ENCODE data around the gene C9.

The C9 gene

GRCh38 chr5:39371367-39371635 is 7.0 kb upstream of the C9 start:
- H3K36me3 ChIP-seq (ENCODE audit: insufficient read depth, low read length) = peaks cover 57% of the 10 kb centered on the region
- no peaks in the 10 kb centered on the region for H3K4me1 ChIP-seq (ENCODE audit: control insufficient read depth, insufficient read depth, low read length)
- no peaks in the 10 kb centered on the region for H3K9me3 ChIP-seq (replicated peaks; ENCODE audit: low read length)
- H3K27me3 ChIP-seq (ENCODE audit: control insufficient read depth, insufficient read depth, low read length) = no peaks in the 10 kb centered on the region
- H3K9ac ChIP-seq (ENCODE audit: low read depth, low read length) = no peak overlapping the region
- no peak overlapping the region for H3K4me2 ChIP-seq (ENCODE audit: low read length)
- no peak overlapping the region for H3K4me3 ChIP-seq (ENCODE audit: low read length)

GRCh38 chr5:39370555-39371366 is 6.5 kb upstream of the C9 start:
- H3K4me3 ChIP-seq (ENCODE audit: low read length) = no peak overlapping the region
- no peaks in the 10 kb centered on the region for H3K9me3 ChIP-seq (replicated peaks; ENCODE audit: low read length)
- H3K36me3 ChIP-seq (ENCODE audit: insufficient read depth, low read length) = peaks cover 53% of the 10 kb centered on the region
- H3K27me3 ChIP-seq (ENCODE audit: control insufficient read depth, insufficient read depth, low read length) = no peaks in the 10 kb centered on the region
- H3K9ac ChIP-seq (ENCODE audit: low read depth, low read length) = no peak overlapping the region
- no peak overlapping the region for H3K4me2 ChIP-seq (ENCODE audit: low read length)
- H3K4me1 ChIP-seq (ENCODE audit: control insufficient read depth, insufficient read depth, low read length) = no peaks in the 10 kb centered on the region

DNA sequence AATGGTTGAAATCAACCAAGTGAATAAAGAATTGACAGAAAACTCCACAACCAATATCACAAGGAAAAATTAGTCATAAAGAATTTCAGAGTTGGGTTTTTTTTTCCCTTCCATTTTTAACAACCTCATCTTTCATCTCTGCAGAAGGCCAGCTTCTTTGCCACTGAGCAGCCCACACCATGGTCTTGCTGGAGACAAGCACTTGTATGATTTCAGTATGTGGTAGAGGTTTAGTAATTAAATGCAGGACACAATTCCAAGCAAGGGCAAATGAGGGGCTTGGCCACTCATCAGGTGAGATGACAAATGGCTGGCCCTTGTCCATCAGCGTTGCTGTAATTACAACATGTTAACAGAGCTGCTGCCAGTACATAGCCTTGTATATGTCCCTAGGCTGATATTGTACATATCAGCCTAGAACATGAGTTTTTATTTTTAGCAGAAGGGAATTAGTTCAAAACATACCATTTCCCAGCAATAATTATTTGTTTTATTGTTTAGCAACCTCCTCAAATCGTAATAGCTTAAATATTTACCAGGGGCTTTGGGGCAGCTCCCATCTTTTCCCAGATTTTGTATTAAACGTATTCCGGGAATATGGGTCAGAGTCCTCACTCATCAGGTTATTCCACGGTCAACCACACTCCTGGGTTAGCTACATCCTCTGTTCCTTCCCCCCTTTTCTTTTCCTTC is 5.0 kb upstream of the C9 start:
- H3K4me1 ChIP-seq (ENCODE audit: control insufficient read depth, insufficient read depth, low read length) = no peaks in the 10 kb centered on the region
- no peaks in the 10 kb centered on the region for H3K9me3 ChIP-seq (replicated peaks; ENCODE audit: low read length)
- no peak overlapping the region for H3K9ac ChIP-seq (ENCODE audit: low read depth, low read length)
- no peaks in the 10 kb centered on the region for H3K27me3 ChIP-seq (ENCODE audit: control insufficient read depth, insufficient read depth, low read length)
- H3K4me3 ChIP-seq (ENCODE audit: low read length) = no peak overlapping the region
- H3K36me3 ChIP-seq (ENCODE audit: insufficient read depth, low read length) = peaks cover 39% of the 10 kb centered on the region
- no peak overlapping the region for H3K4me2 ChIP-seq (ENCODE audit: low read length)

- Histone ChIP-seq H3K4me1 (ENCODE audit: control insufficient read depth, insufficient read depth, low read length) (no peaks in the 10 kb centered on the region), H3K36me3 (ENCODE audit: insufficient read depth, low read length) (peaks cover 27% of the 10 kb centered on the region), H3K9me3 (replicated peaks; ENCODE audit: low read length) (no peaks in the 10 kb centered on the region), H3K9ac (ENCODE audit: low read depth, low read length) (no peak overlapping the region), H3K27me3 (ENCODE audit: control insufficient read depth, insufficient read depth, low read length) (no peaks in the 10 kb centered on the region), H3K4me2 (ENCODE audit: low read length) (no peak overlapping the region), H3K4me3 (ENCODE audit: low read length) (no peak overlapping the region)
Measured at GRCh38 chr5:39368116-39368515, 3.8 kb upstream of the C9 start.

DNA sequence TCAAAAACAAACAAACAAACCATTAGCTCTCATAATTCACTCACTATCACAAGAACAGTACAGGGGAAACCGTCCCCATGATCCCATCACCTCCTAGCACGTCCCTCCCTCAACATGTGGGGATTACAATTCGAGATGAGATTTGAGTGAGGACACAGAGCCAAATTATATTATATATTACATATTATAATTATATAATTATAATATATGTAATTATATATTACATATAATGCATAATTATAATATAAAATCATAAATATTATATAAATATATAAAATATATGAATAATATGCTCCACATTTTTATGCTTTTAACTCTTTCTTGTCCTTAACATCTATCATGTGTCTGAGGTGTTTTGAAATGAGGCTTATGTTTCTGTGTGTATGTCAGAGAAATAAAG is 3.4 kb upstream of the C9 start:
- Histone ChIP-seq H3K4me1 (ENCODE audit: control insufficient read depth, insufficient read depth, low read length) (no peaks in the 10 kb centered on the region), H3K36me3 (ENCODE audit: insufficient read depth, low read length) (peaks cover 23% of the 10 kb centered on the region), H3K27me3 (ENCODE audit: control insufficient read depth, insufficient read depth, low read length) (no peaks in the 10 kb centered on the region), H3K4me2 (ENCODE audit: low read length) (no peak overlapping the region), H3K9me3 (replicated peaks; ENCODE audit: low read length) (no peaks in the 10 kb centered on the region), H3K4me3 (ENCODE audit: low read length) (no peak overlapping the region), H3K9ac (ENCODE audit: low read depth, low read length) (no peak overlapping the region)

DNA sequence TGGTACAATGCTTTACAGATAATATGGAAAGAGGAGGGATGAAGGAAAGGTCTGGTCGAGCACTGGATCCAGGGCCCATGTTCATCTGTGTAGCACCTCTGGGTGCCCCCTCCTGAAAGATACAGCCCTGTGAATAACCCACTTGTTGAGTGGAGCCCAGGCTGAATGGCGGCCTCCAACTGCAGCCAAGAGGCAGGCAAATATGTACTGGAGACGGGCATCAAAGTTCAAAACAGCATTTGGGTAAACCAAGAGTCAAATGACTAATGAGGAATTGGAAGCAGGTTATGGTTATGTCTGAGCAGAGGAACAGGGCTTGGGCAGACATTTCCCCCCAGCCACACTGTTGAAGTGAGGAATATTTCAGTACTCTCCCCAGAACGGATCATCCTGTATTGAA is 1.1 kb downstream of the C9 start:
- H3K9ac ChIP-seq (ENCODE audit: low read depth, low read length) = no peak overlapping the region
- H3K4me1 ChIP-seq (ENCODE audit: control insufficient read depth, insufficient read depth, low read length) = peaks cover 8% of the 10 kb centered on the region
- H3K9me3 ChIP-seq (replicated peaks; ENCODE audit: low read length) = no peaks in the 10 kb centered on the region
- no peak overlapping the region for H3K4me3 ChIP-seq (ENCODE audit: low read length)
- no peaks in the 10 kb centered on the region for H3K27me3 ChIP-seq (ENCODE audit: control insufficient read depth, insufficient read depth, low read length)
- H3K36me3 ChIP-seq (ENCODE audit: insufficient read depth, low read length) = no peaks in the 10 kb centered on the region
- H3K4me2 ChIP-seq (ENCODE audit: low read length) = no peak overlapping the region

GRCh38 chr5:39362646-39363045 is 1.6 kb downstream of the C9 start:
- Histone ChIP-seq H3K36me3 (ENCODE audit: insufficient read depth, low read length) (no peaks in the 10 kb centered on the region), H3K27me3 (ENCODE audit: control insufficient read depth, insufficient read depth, low read length) (no peaks in the 10 kb centered on the region), H3K4me3 (ENCODE audit: low read length) (no peak overlapping the region), H3K4me1 (ENCODE audit: control insufficient read depth, insufficient read depth, low read length) (peaks cover 8% of the 10 kb centered on the region), H3K9ac (ENCODE audit: low read depth, low read length) (no peak overlapping the region), H3K4me2 (ENCODE audit: low read length) (no peak overlapping the region), H3K9me3 (replicated peaks; ENCODE audit: low read length) (no peaks in the 10 kb centered on the region)

- Histone ChIP-seq H3K9me3 (replicated peaks; ENCODE audit: low read length) (no peaks in the 10 kb centered on the region), H3K4me1 (ENCODE audit: control insufficient read depth, insufficient read depth, low read length) (peaks cover 8% of the 10 kb centered on the region), H3K36me3 (ENCODE audit: insufficient read depth, low read length) (no peaks in the 10 kb centered on the region), H3K4me2 (ENCODE audit: low read length) (no peak overlapping the region), H3K4me3 (ENCODE audit: low read length) (no peak overlapping the region), H3K9ac (ENCODE audit: low read depth, low read length) (no peak overlapping the region), H3K27me3 (ENCODE audit: control insufficient read depth, insufficient read depth, low read length) (no peaks in the 10 kb centered on the region)
Measured at GRCh38 chr5:39361306-39361705, 3.0 kb downstream of the C9 start.

DNA sequence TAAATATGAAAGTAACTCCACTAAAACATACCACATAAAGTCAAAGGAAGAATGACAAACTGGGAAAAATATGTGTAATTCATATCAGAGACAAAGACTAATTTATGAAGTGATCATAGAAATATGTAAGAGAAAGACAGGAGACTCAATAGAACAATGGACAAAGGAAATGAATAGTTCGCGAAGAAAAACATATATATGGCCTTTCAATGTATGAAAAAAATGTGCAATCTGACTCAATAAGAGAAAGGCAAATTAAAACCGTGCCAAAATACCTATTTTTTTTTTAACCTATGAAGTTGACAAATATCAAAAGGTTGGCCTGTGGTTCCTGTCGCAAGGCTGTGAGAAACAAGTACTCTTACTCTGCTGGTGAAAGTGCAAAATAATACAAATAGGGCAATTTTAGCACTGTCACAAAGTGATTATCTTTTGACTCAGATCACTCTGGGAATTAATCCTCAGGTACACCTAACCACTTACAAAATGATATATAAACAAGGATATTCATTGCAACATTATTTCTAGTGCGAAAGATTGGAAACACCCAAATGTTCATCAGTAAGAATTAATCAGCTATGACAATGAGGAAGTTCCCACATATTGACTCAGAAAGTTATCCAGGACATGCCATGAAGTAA is 3.7 kb downstream of the C9 start:
- Histone ChIP-seq H3K4me3 (ENCODE audit: low read length) (no peak overlapping the region), H3K9ac (ENCODE audit: low read depth, low read length) (no peak overlapping the region), H3K9me3 (replicated peaks; ENCODE audit: low read length) (no peaks in the 10 kb centered on the region), H3K27me3 (ENCODE audit: control insufficient read depth, insufficient read depth, low read length) (no peaks in the 10 kb centered on the region), H3K4me2 (ENCODE audit: low read length) (no peak overlapping the region), H3K4me1 (ENCODE audit: control insufficient read depth, insufficient read depth, low read length) (peaks cover 8% of the 10 kb centered on the region), H3K36me3 (ENCODE audit: insufficient read depth, low read length) (no peaks in the 10 kb centered on the region)

- H3K36me3 ChIP-seq (ENCODE audit: insufficient read depth, low read length) = no peaks in the 10 kb centered on the region
- no peak overlapping the region for H3K9ac ChIP-seq (ENCODE audit: low read depth, low read length)
- peaks cover 8% of the 10 kb centered on the region for H3K4me1 ChIP-seq (ENCODE audit: control insufficient read depth, insufficient read depth, low read length)
- no peak overlapping the region for H3K4me2 ChIP-seq (ENCODE audit: low read length)
- H3K9me3 ChIP-seq (replicated peaks; ENCODE audit: low read length) = no peaks in the 10 kb centered on the region
- H3K4me3 ChIP-seq (ENCODE audit: low read length) = no peak overlapping the region
- no peaks in the 10 kb centered on the region for H3K27me3 ChIP-seq (ENCODE audit: control insufficient read depth, insufficient read depth, low read length)
Measured at GRCh38 chr5:39356263-39356662, 8.0 kb downstream of the C9 start.

DNA sequence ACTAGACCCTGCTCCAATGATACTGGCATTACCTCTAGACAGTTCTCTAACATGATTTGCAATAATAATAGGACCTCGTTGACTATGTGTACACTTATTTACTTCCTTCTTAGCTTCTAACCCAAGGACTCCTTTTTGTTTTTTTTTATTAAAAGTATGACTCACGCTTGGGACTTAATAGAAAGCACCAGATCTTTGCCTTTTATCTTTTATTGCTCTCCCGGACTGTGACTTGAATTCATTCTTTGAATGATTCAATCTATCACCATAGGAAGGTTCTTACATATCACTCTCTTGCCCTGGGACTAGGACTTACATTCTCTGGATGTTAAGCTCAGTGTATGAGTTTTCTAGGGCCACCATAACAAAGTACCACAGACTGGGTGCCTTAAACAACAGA is 9.0 kb downstream of the C9 start:
- Histone ChIP-seq H3K4me1 (ENCODE audit: control insufficient read depth, insufficient read depth, low read length) (peaks cover 2% of the 10 kb centered on the region), H3K4me3 (ENCODE audit: low read length) (no peak overlapping the region), H3K9ac (ENCODE audit: low read depth, low read length) (no peak overlapping the region), H3K9me3 (replicated peaks; ENCODE audit: low read length) (no peaks in the 10 kb centered on the region), H3K36me3 (ENCODE audit: insufficient read depth, low read length) (no peaks in the 10 kb centered on the region), H3K4me2 (ENCODE audit: low read length) (no peak overlapping the region), H3K27me3 (ENCODE audit: control insufficient read depth, insufficient read depth, low read length) (peaks cover 6% of the 10 kb centered on the region)

All from skeletal muscle satellite cell (primary cell).